Activated T-helper 1 cell treated with anti-CD3 and anti-CD28 coated beads, Interleukin-12 subunit alpha, Interleukin-12 subunit beta, Interleukin-2, Interleukin-4 antibody, amounts not matched to agents 30 ng/mL and 10 ng/mL and 1 ng/mL, durations not matched to agents 14 hours and 24 hours and 36 hours (primary cell): Measurements from ENCODE around the gene UCN3. TPM values are rescaled to one million over a fixed set of nuclear protein-coding genes. Genes with fewer than 3 reads are reported as not detected.
"Not testable (repeated sequence)": the region's sequence is repeated elsewhere in the genome, so short reads cannot be mapped to it uniquely, and the experiment has no call there.

Experiments
- DNase-seq: peaks from one replicate; pipeline ENCODE4 v3.0.0; 2021; ENCODE audit warnings: low spot score
- H3K27ac Mint-ChIP-seq: one replicate; pipeline ENCODE4 v1.8.0; 2021; ENCODE audit warnings: mild to moderate bottlenecking, mixed read lengths
- H3K27me3 Mint-ChIP-seq: one replicate; pipeline ENCODE4 v1.8.0; 2022; ENCODE audit warnings: mild to moderate bottlenecking, moderate library complexity, mixed read lengths; ENCODE audit not compliant: insufficient read depth
- H3K36me3 Mint-ChIP-seq: one replicate; pipeline ENCODE4 v1.8.0; 2021; ENCODE audit warnings: low read depth, mixed read lengths
- H3K4me1 Mint-ChIP-seq: one replicate; pipeline ENCODE4 v1.8.0; 2021; ENCODE audit warnings: low read depth, mixed read lengths
- H3K4me3 Mint-ChIP-seq: one replicate; pipeline ENCODE4 v1.8.0; 2021; ENCODE audit warnings: mild to moderate bottlenecking, moderate library complexity, mixed read lengths
- H3K9me3 Mint-ChIP-seq: one replicate; pipeline ENCODE4 v1.8.0; 2021; ENCODE audit warnings: mixed read lengths
- intact Hi-C: fragments of 100-400 bp; cut with micrococcal nuclease; formaldehyde crosslinking; loops from one replicate; pipeline ENCODE4 v1.15.1; 2024
- total RNA-seq: library from RNA; stranded (reverse); gene quantifications from 2 replicates; pipeline ENCODE4 v1.2.3, GENCODE V29; 2022

UCN3 gene
- total RNA-seq, 1 donor from 2014 or later, result not detected

DNA sequence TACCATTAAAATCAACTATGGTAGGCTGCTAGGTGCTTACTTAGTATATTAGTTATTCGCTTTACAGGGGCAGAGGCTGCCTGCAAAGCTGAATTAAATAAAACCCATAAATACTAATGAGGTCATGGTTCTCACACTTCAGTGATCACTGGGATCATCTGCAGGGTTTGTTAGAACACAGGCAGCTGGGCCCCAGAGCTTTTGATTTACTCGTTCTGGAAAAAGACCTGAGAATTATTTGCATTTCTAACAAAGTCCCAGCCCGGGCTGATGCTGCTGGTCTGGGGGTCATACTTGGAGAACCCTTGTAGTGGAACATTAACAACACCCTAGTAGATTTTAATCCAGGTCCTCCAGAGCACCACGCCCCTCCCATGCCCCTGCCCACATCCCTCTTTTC is 8.5 kb downstream of the UCN3 start:
- Mint-ChIP-seq H3K27me3 (peaks cover 3% of the 10 kb centered on the region), H3K27ac (no peak overlapping the region), H3K4me3 (no peak overlapping the region), H3K36me3 (no peaks in the 10 kb centered on the region), H3K4me1 (no peaks in the 10 kb centered on the region), H3K9me3 (peaks cover 9% of the 10 kb centered on the region)
- no peak for DNase-seq
- intact Hi-C loops, result no loop called here

DNA sequence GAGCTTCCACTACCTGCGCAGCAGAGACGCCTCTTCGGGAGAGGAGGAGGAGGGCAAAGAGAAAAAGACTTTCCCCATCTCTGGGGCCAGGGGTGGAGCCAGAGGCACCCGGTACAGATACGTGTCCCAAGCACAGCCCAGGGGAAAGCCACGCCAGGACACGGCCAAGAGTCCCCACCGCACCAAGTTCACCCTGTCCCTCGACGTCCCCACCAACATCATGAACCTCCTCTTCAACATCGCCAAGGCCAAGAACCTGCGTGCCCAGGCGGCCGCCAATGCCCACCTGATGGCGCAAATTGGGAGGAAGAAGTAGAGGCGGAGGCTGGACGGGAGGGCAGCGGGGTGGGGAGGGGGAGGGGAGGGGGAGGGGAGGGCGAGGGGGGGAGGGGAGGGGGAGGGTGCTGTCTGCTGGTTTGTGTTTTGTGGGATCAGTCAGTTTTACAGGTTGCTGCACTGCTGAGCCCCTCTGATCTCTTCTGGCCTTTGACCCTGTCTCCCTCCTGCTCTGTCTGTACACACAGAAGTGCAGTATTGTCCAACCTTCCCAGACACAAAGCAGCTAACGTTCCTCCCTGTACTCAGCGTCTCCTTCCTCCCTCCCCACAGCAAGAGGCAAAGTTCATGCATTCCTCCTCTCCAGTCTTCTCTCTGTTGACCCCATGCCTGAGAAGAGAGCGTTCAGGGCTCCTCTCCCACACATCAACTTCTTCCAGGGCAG is 9.3 kb downstream of the UCN3 start:
- no peak for DNase-seq
- intact Hi-C loops, result no loop called here
- H3K27ac Mint-ChIP-seq, result no peak overlapping the region
- H3K4me1 Mint-ChIP-seq, result no peaks in the 10 kb centered on the region
- H3K4me3 Mint-ChIP-seq, result no peak overlapping the region
- peaks cover 9% of the 10 kb centered on the region for H3K9me3 Mint-ChIP-seq
- no peaks in the 10 kb centered on the region for H3K27me3 Mint-ChIP-seq
- no peaks in the 10 kb centered on the region for H3K36me3 Mint-ChIP-seq

DNA sequence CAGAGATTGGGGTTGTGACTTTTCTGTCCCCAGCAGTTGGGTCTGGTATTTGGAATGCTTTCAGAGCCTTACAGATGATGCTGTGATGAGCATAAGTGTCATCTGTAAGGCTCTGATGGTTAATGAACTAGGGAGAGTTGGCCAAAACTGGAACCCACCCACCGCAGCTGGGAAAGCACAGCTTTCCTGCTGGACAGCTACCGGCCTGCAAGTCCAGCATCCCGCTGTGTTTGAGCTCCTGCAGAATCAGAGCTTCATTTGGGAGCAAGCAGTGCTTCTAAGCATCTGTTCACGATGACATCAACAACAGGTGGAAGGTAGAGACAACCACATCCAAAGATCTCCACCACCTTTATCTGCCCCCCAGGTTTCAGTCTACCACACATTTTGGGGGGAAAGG is 11.7 kb downstream of the UCN3 start:
- H3K4me3 Mint-ChIP-seq, result no peak overlapping the region
- intact Hi-C loops, result no loop called here
- H3K27me3 Mint-ChIP-seq, result peaks cover 2% of the 10 kb centered on the region
- DNase-seq, result no peak
- no peaks in the 10 kb centered on the region for H3K9me3 Mint-ChIP-seq
- no peak overlapping the region for H3K27ac Mint-ChIP-seq
- H3K36me3 Mint-ChIP-seq, result no peaks in the 10 kb centered on the region
- no peaks in the 10 kb centered on the region for H3K4me1 Mint-ChIP-seq

DNA sequence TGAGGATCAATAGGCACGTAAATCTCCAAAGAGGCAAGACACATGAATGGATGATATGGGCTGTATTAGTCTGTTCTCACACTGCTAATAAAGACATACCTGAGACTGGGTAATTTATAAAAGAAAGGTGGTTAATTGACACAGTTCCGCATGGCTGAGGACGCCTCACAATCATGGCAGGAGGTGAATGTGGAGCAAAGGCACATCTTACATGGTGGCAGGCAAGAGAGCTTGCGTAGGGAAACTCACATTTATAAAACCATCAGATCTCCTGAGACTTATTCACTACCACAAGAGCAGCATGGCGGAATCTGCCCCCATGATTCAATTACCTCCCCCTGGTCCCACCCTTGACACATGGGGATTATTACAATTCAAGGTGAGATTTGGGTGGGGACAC is 14.4 kb downstream of the UCN3 start:
- DNase-seq, H3K9me3 Mint-ChIP-seq, H3K27ac Mint-ChIP-seq, H3K4me3 Mint-ChIP-seq, intact Hi-C loops, H3K27me3 Mint-ChIP-seq, H3K36me3 Mint-ChIP-seq, H3K4me1 Mint-ChIP-seq: not testable (repeated sequence)

DNA sequence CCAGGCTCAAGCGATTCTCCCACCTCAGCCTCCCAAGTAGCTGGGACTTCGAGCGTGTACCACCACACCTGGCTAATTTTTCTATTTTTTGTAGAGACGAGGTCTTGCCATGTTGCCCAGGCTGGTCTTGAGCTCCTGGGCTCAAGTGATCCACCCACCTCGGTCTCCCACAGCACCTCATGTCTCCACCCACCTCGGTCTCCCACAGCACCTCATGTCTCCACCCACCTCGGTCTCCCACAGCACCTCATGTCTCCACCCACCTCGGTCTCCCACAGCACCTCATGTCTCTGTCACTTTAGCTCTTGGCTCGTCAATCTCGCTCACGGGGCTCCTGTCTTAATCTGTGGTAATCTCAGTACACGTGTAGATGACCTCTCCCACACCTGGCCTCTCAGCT is 15.6 kb downstream of the UCN3 start:
- DNase-seq, H3K4me3 Mint-ChIP-seq, H3K27me3 Mint-ChIP-seq, H3K27ac Mint-ChIP-seq, H3K36me3 Mint-ChIP-seq, H3K4me1 Mint-ChIP-seq, H3K9me3 Mint-ChIP-seq: not testable (repeated sequence)
- intact Hi-C loops, result loop anchor here (5.0 kb wide), 2 partner anchors 98 to 563 kb away; no protein-coding TSS in a partner anchor

DNA sequence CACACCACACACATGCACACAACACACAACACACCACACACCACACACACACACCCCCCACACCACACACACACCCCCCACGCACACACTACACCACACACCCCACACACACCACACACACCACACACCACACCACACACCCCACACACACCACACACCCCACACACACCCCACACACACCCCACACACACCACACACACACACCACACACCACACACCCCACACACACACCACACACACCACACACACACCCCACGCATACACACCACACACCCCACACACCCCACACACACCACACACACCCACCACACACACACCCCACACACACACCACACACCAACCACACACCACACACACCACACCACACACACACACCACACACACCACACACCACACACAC is 16.4 kb downstream of the UCN3 start:
- no peaks in the 10 kb centered on the region for H3K36me3 Mint-ChIP-seq
- no peaks in the 10 kb centered on the region for H3K9me3 Mint-ChIP-seq
- no peak for DNase-seq
- peaks cover 2% of the 10 kb centered on the region for H3K27me3 Mint-ChIP-seq
- H3K27ac Mint-ChIP-seq, result no peak overlapping the region
- no peaks in the 10 kb centered on the region for H3K4me1 Mint-ChIP-seq
- intact Hi-C loops, result loop anchor here (5.0 kb wide), 2 partner anchors 99 to 564 kb away; no protein-coding TSS in a partner anchor
- no peak overlapping the region for H3K4me3 Mint-ChIP-seq

DNA sequence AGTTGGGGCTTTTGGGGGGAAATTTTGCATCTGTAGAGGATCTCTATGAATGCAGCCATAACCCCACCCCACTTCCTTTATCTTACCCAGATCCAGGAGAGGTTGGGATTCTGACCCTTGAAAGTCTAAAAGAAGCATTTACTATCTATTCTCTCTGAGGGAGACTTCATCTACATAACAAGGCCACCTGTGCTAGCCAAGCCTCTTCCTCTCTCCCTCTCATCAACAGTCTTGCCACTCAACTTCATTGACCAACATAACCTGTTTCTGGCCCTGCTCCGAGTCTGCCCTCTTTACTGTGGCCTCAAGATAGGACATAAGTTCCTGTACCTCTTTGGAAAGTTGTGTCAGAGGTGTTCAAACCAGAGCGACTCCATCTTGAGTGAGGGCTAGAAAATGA is 20.5 kb downstream of the UCN3 start:
- no peak overlapping the region for H3K4me3 Mint-ChIP-seq

DNA sequence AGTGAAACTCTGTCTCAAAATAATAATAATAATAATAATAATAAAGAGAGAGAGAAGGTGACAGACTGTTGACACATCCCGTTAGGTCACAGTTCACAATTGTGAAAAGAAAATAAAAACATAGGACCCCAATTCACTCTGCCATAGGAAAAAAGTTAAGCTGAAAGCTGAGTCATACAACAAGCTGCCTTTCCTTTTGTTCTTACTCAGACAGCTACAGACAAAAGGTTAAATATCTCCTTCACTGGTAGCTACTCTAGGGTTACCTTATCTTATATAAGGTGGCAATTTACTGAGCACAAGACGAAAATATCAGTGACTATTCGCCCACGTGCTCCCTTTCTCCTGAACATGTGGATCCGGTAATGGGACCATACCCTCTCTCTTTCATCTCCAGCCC is 22.4 kb downstream of the UCN3 start:
- Mint-ChIP-seq H3K36me3 (peaks cover 6% of the 10 kb centered on the region), H3K9me3 (peaks cover 41% of the 10 kb centered on the region), H3K4me3 (no peak overlapping the region), H3K27ac (no peak overlapping the region), H3K27me3 (peaks cover 4% of the 10 kb centered on the region), H3K4me1 (no peaks in the 10 kb centered on the region)
- no peak for DNase-seq
- intact Hi-C loops, result no loop called here

More for the DNA sequence above, 20.5 kb downstream of the UCN3 start:
- Mint-ChIP-seq H3K27me3 (peaks cover 4% of the 10 kb centered on the region), H3K9me3 (peaks cover 22% of the 10 kb centered on the region), H3K36me3 (peaks cover 4% of the 10 kb centered on the region), H3K4me1 (no peaks in the 10 kb centered on the region), H3K27ac (no peak overlapping the region)
- intact Hi-C loops, result no loop called here
- no peak for DNase-seq

DNA sequence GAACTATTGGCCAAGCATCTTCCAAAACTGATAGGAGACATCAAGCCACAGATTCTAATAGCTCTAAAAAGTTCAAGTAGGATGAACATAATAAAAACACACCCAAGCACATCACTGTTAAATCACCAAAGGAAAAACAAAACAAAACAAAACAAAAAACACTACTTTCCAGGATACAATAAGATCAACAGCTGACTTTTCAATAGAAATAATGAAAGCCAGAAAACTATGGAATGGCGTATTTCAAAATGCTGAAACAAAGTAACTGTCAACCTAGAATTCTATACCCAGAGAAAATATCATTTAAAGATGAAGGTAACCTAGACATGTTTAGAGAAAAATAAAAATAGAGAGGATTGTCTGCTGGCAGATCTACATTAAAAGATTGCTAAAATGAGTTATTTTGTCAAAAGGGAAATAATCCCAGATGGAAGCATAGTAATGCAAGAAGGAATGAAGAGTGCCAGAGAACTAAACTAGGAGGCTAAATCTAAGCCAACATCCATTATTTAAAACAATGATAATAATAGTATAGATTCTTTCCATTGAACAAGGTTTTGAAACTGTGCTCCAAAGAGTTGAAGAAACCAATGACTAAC is 25.9 kb downstream of the UCN3 start:
- H3K9me3 Mint-ChIP-seq, result peaks cover 49% of the 10 kb centered on the region
- H3K27me3 Mint-ChIP-seq, result peaks cover 7% of the 10 kb centered on the region
- no peak overlapping the region for H3K27ac Mint-ChIP-seq
- intact Hi-C loops, result no loop called here
- no peaks in the 10 kb centered on the region for H3K4me1 Mint-ChIP-seq
- DNase-seq, result no peak
- peaks cover 6% of the 10 kb centered on the region for H3K36me3 Mint-ChIP-seq
- no peak overlapping the region for H3K4me3 Mint-ChIP-seq

DNA sequence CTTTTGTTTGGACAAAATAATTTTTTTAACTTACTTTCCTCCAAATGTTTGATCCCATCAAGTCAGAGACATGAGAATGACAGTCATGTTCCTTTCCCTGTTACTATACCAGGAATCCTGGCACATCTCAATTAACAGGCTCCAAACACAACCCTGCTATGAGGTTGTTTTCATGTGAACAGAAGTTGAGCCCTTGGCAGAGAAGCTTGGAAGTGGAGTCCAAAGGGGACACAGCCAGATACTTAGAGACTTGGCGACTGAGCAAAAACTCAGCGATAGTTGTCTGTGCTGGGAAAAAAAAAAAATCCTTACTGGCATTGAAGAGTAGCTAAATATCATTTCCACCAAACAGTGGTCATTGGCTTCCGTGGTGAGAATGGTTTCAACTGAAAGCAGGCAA is 27.0 kb downstream of the UCN3 start:
- peaks cover 8% of the 10 kb centered on the region for H3K27me3 Mint-ChIP-seq
- DNase-seq, result no peak
- peaks cover 6% of the 10 kb centered on the region for H3K36me3 Mint-ChIP-seq
- intact Hi-C loops, result no loop called here
- H3K4me1 Mint-ChIP-seq, result no peaks in the 10 kb centered on the region
- no peak overlapping the region for H3K4me3 Mint-ChIP-seq
- no peak overlapping the region for H3K27ac Mint-ChIP-seq
- H3K9me3 Mint-ChIP-seq, result peaks cover 49% of the 10 kb centered on the region

DNA sequence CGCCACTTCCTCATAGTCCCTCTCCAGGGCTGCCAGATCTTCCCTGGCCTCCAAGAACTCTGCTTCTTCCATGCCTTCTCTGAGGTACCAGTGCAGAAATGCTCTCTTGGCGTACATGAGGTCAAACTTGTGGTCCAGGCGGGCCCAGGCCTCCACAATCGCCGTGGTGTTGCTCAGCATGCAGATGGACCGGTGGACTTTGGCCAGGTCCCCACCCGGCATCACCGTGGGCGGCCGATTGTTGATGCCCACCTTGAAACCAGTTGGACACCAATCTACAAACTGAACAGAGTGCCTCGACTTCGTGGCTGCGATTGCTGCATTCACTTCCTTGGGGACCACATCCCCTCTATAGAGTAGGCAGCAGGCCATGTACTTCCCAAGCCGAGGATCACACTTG is 28.8 kb downstream of the UCN3 start:
- H3K36me3 Mint-ChIP-seq, result peaks cover 6% of the 10 kb centered on the region
- H3K9me3 Mint-ChIP-seq, result peaks cover 44% of the 10 kb centered on the region
- H3K27ac Mint-ChIP-seq, result no peak overlapping the region
- H3K4me1 Mint-ChIP-seq, result no peaks in the 10 kb centered on the region
- intact Hi-C loops, result no loop called here
- peaks cover 12% of the 10 kb centered on the region for H3K27me3 Mint-ChIP-seq
- no peak overlapping the region for H3K4me3 Mint-ChIP-seq
- DNase-seq, result no peak

DNA sequence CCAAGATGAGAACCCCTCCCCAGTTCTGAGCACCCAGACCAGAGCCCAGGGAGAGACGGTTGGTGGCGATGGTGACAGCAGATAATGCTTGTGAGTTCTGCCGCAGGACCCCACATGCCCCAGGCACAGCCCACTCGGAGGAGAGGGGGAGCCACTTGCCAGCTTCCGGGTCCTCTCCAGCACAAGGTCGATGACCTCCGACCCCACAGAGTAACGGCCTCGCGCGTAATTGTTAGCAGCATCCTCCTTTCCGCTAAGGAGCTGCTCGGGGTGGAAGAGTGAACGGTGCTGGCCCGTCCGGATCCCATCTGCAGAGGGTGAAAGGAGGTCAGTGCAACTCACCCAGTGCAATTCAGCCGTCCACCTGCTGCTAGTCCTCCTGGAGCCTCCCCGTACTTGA is 30.4 kb downstream of the UCN3 start:
- DNase-seq, result no peak
- Mint-ChIP-seq H3K36me3 (peaks cover 1% of the 10 kb centered on the region), H3K4me3 (no peak overlapping the region), H3K27me3 (peaks cover 13% of the 10 kb centered on the region), H3K27ac (no peak overlapping the region), H3K9me3 (peaks cover 28% of the 10 kb centered on the region), H3K4me1 (no peaks in the 10 kb centered on the region)
- intact Hi-C loops, result no loop called here

DNA sequence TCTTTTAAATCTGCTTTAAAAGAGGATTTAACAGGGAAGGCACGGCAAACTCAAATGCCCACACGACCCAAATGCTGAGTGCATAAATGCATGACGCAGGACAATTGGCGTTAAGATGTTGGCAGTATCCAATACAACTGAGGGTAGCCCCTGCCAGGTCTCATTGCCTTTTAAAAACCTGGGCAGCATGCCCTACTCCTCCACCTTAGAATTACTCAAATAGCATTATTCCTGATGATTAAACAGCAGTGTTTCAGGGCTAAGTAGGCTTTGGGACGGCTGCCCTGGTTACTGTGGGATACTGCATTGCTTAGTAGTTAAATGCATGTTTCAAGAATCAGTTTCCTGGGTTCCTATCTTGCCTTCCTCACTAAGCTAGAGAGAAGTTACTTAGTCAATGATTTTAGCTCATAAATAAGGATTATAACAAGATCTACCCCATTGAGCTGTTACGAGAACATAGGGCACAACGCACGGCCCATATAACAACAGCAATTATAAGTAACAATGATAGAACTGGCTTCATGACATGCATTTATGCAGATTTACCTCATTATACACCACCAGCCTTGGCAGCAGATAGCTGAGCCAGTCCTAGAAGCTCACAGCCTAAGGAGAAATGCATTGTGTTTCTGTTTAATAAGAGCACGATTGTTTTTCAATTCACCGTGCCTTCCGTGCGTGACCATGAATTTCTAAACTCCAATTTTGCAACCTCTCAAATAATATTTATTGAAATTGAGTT is 32.0 kb downstream of the UCN3 start:
- intact Hi-C loops, result no loop called here
- H3K27ac Mint-ChIP-seq, result no peak overlapping the region
- H3K36me3 Mint-ChIP-seq, result no peaks in the 10 kb centered on the region
- peaks cover 21% of the 10 kb centered on the region for H3K27me3 Mint-ChIP-seq
- peaks cover 13% of the 10 kb centered on the region for H3K9me3 Mint-ChIP-seq
- no peak for DNase-seq
- H3K4me1 Mint-ChIP-seq, result no peaks in the 10 kb centered on the region
- no peak overlapping the region for H3K4me3 Mint-ChIP-seq
